ENCODE data around the gene RNF208. TPM values are rescaled to one million over a fixed set of nuclear protein-coding genes. Genes with fewer than 3 reads are reported as not detected.

RNF208 gene
- total and polyA plus RNA-seq, 2 donors (not counting 3 experiments of a cell fraction or from before 2014, with no cell fraction given) = 1.3 to 4.8 TPM

DNA sequence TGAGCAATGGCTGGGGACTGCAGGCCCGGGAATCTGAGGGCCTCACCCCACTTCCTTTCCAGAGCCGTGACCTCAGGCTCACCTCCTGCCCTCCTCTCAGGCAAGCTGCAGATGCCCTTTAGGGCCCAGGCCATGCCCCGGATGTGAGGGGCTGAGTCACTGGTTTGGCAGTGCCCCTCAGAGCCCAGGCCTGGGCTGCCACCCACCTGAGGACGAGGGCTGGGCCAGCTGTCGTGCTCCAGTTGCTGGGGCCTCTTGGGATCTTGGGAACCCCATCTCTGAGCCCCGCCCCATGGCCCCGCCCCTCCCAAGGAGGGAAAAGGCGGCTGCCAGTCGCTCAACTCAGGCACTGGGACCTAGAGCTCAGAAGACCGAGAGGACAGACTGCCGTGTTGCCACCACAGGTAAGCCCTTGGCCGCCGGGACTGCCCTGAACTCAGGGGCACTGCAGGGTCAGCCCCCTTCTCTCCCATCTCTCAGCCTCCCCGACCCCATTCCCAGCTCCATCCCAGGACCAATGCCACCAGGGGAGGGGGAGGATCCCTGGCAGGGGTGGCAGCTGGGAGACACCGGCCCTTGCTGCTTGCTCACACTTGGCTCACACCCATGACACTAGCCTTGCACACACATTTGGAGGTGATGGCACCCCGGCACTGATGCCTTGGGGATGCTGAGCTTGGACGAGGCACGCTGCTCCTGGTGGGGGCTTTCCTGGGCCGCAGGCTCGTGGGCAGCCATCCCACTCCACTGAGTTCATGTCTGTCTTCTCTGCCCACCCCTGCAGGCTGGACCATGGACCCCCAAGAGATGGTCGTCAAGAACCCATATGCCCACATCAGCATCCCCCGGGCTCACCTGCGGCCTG, 3.0 kb upstream of the RNF208 start, which contains the start of gene CYSRT1:
TSS of gene CYSRT1 (plus strand) at position 345 of the 865 bp plus-strand sequence. CDS start at position 793, 448 bp downstream.
- DNase-seq (ENCODE audit: low read depth, low spot score) (no peak), FAIRE-seq (no peak)
- intact Hi-C loops (cut with micrococcal nuclease) = no loop called here
- H2AFZ ChIP-seq (ENCODE audit: low read depth, low read length) = no peak within 1 kb of the TSS
- POLR2A ChIA-PET = no interaction called here
- no peaks in the 10 kb centered on the region for H3K9me3 ChIP-seq (replicated peaks; ENCODE audit: control insufficient read depth, insufficient read depth, low read length)
- H3K79me2 ChIP-seq (ENCODE audit: control insufficient read depth, insufficient read depth, low read length) = no peaks in the 10 kb centered on the region
- dilution Hi-C loops (cut with MboI; ENCODE audit: extremely low pct_ligation_motif_present, low sequenced_read_pairs) = no loop called here
- H3K27ac ChIP-seq (ENCODE audit: insufficient read depth, low read depth, low read length) = no peak within 1 kb of the TSS
- peaks cover 12% of the 10 kb centered on the region for H3K4me1 ChIP-seq (ENCODE audit: control insufficient read depth, extremely low read depth, insufficient read depth, low read length)
- H3K36me3 ChIP-seq (ENCODE audit: control insufficient read depth in 2 of 2, extremely low read depth in 1 of 2, insufficient read depth in 2 of 2, low read length in 2 of 2) = no peaks in the 10 kb centered on the region
- peak within 1 kb of the TSS; percentile 70 for H3K9ac ChIP-seq (replicated peaks; ENCODE audit: extremely low read depth, insufficient read depth, low read length)
- H3K27me3 ChIP-seq (ENCODE audit: control insufficient read depth in 2 of 2, insufficient read depth in 2 of 2, low read length in 2 of 2) = no peaks in the 10 kb centered on the region
- CTCF ChIA-PET = interaction anchor here (0.8 to 6.3 kb wide), 6 partner anchors 11 to 178 kb away, joined by 3 to 63 read pairs (median 4); partner anchors contain the start of gene NPDC1
- peak within 1 kb of the TSS; percentile 80 to 91 (median 82) for H3K4me3 ChIP-seq (replicated peaks in 1 of 3; ENCODE audit: insufficient read depth in 1 of 3, low read depth in 1 of 3, low read length in 3 of 3)
- BruUV-seq (replicated peaks) = no TSS peak
- H3K9me1 ChIP-seq (replicated peaks; ENCODE audit: control insufficient read depth, extremely low read depth, insufficient read depth, low read length) = no peaks in the 10 kb centered on the region
- no peaks in the 10 kb centered on the region for H4K20me1 ChIP-seq (replicated peaks; ENCODE audit: control insufficient read depth, extremely low read depth, insufficient read depth, low read length)
- peak within 1 kb of the TSS; percentile 86 for H3K4me2 ChIP-seq (ENCODE audit: insufficient read depth, low read length)
- TF ChIP-seq FOS (IDR thresholded peaks at IDR 0.05; ENCODE audit: borderline replicate concordance, insufficient read depth, low read length) (no peak), JUN (IDR thresholded peaks at IDR 0.05; ENCODE audit: borderline replicate concordance, insufficient read depth, insufficient read length, low read depth) (no peak), POLR2AphosphoS5 (IDR thresholded peaks at IDR 0.05; ENCODE audit: insufficient read depth, low read depth, low read length) (no peak), GATA2 (IDR thresholded peaks at IDR 0.05; ENCODE audit: insufficient read depth, insufficient read length, low read depth, low read length) (no peak), MAX (IDR thresholded peaks at IDR 0.05; ENCODE audit: insufficient read depth, insufficient read length) (no peak), CTCF (IDR thresholded peaks at IDR 0.05; ENCODE audit: extremely low read depth in 1 of 2, insufficient read depth in 1 of 2, low read depth in 1 of 2, low read length in 2 of 2) (no peak), POLR2A (IDR thresholded peaks at IDR 0.05; ENCODE audit: low read depth, low read length) (no peak), MYC (IDR thresholded peaks at IDR 0.05; ENCODE audit: low read depth, low read length) (no peak)

Data from endothelial cell of umbilical vein (primary cell).